ENCODE measurements around the gene LZTR1.

DNA sequence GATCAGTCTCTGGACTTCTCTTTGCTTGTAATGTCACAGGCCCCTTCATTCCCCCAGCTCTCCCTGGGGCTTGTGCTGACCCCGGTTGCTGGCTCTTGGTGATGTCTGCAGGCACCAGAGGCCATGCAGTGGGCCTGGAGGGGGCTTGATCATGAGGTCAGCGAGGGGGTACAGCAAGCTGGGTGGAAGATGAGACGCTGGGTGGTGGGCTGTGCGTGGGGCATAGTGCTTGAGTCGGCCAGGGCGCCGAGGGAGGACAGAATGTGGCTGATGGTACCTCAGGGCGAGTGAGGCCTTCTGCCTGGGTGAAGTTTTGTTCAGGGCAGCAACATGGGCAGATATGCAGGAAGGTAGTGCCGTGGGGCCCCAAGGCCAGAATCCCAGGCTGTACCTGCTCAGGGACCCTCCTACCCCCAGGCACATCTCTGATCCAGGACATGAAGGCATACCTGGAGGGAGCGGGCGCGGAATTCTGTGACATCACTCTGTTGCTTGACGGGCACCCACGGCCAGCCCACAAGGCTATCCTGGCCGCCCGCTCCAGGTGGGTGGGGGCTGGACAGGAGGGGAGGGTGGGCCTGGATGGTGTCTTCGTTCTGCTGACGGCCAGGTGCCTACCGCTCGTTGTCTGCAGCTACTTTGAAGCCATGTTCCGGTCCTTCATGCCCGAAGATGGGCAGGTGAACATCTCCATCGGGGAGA, 13.4 kb downstream of the LZTR1 start:
- TF ChIP-seq CTCF (IDR thresholded peaks at IDR 0.05) (no peak), EP300 (IDR thresholded peaks at IDR 0.05) (no peak), CEBPB (IDR thresholded peaks at IDR 0.05) (no peak), HDAC2 (IDR thresholded peaks at IDR 0.05) (no peak), MAFK (IDR thresholded peaks at IDR 0.05; ENCODE audit: partially characterized antibody) (no peak), POLR2A (IDR thresholded peaks at IDR 0.05; ENCODE audit: low read length) (no peak), RAD21 (conservative IDR thresholded peaks at IDR 0.05 in 1 of 2, IDR thresholded peaks at IDR 0.05 in 1 of 2) (no peak), BHLHE40 (IDR thresholded peaks at IDR 0.05; ENCODE audit: low read depth, low read length) (no peak), CHD2 (IDR thresholded peaks at IDR 0.05; ENCODE audit: low read length, partially characterized antibody) (no peak), CBX2 (IDR thresholded peaks at IDR 0.05; ENCODE audit: borderline replicate concordance, low read depth) (no peak), ELK1 (IDR thresholded peaks at IDR 0.05; ENCODE audit: low read depth, low read length) (no peak)
- TF ChIP-seq, protein P1, sequence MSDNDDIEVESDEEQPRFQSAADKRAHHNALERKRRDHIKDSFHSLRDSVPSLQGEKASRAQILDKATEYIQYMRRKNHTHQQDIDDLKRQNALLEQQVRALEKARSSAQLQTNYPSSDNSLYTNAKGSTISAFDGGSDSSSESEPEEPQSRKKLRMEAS (IDR thresholded peaks at IDR 0.05): no peak
- TF ChIP-seq, protein P2, sequence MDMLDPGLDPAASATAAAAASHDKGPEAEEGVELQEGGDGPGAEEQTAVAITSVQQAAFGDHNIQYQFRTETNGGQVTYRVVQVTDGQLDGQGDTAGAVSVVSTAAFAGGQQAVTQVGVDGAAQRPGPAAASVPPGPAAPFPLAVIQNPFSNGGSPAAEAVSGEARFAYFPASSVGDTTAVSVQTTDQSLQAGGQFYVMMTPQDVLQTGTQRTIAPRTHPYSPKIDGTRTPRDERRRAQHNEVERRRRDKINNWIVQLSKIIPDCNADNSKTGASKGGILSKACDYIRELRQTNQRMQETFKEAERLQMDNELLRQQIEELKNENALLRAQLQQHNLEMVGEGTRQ (IDR thresholded peaks at IDR 0.05): no peak

All from A549 (cell line).